ENCODE measurements around the gene MAGI1.
"Not testable (repeated sequence)": the region's sequence is repeated elsewhere in the genome, so short reads cannot be mapped to it uniquely, and the experiment has no call there.

The MAGI1 gene

DNA sequence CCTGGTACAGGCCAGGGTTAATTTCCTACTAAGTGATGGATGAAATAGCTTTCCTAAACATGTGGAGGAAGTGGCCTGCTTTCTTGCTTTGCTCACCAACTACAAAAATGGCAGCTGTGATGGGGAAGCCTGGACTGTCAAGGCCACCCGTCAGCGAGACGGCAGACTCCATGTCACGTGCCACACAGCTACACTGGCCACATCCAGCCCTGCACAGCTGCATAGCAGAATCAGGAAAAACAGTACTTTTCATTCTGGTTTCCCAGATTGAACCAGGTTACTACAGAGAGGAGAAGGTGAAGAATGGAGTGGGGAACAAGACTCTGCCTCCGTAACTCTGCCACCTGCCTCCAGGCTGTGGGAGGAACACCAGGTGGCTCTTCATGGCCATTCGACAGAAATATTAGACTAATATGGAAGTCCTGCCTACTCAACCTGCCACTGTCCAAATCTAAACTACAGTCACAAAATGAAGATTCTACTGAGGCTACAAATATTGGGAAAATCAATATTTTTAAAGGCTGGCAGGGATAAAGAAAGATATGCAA lies 174.3 kb downstream of the MAGI1 start:
- TF ChIP-seq POLR2AphosphoS5 (IDR thresholded peaks at IDR 0.05; ENCODE audit: low read depth, low read length), result no peak
- no peak for TF ChIP-seq POLR2A (IDR thresholded peaks at IDR 0.05; ENCODE audit: low read depth, low read length)
- TF ChIP-seq TAF1 (IDR thresholded peaks at IDR 0.05; ENCODE audit: borderline replicate concordance, low read depth, low read length), result no peak
- FAIRE-seq (no peak), DNase-seq (ENCODE audit: insufficient read length) (no peak)

DNA sequence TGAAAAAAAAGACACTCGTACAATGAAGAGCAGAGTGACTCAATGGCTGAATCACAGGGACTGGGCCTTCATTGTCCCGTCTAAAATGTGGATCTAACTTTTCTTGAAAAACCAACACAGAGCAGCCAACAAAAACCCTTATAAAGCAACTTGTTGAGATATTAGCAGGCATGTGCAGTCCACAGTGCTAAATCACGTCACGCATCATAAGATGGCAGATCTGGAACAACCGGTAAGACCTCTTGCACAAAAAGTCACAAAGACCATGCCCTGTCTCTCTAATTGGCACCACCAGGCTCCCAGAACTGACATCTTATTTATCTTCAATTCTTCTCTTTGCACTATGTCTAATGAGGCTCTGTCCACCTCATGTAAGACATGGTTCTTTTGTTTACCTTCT lies 177.0 kb downstream of the MAGI1 start:
- no peak for DNase-seq (ENCODE audit: insufficient read length)
- no peak for TF ChIP-seq POLR2A (IDR thresholded peaks at IDR 0.05; ENCODE audit: low read depth, low read length)
- TF ChIP-seq POLR2AphosphoS5 (IDR thresholded peaks at IDR 0.05; ENCODE audit: low read depth, low read length), result no peak
- TF ChIP-seq TAF1 (IDR thresholded peaks at IDR 0.05; ENCODE audit: borderline replicate concordance, low read depth, low read length), result no peak
- no peak for FAIRE-seq

DNA sequence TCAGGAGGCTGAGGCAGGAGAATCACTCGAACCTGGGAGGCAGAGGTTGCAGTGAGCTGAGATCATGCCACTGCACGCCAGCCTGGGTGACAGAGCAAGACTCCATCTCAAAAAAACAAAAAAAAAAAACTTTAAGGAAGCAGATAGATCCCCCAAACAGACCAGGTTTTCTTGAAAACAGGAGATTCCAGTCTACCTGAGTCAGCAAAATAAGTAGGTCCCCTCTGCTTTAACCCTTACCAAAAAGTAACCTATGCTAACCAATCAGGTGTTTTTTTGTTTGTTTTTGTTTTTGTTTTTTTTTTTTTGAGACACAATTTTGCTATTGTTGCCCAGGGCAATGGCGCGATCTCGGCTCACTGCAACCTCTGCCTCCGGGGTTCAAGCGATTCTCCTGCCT lies 179.1 kb downstream of the MAGI1 start:
- FAIRE-seq; DNase-seq (ENCODE audit: insufficient read length): not testable (repeated sequence)

- TF ChIP-seq POLR2AphosphoS5 (IDR thresholded peaks at IDR 0.05; ENCODE audit: low read depth, low read length), result no peak
- TF ChIP-seq POLR2A (IDR thresholded peaks at IDR 0.05; ENCODE audit: low read depth, low read length), result no peak
- no peak for TF ChIP-seq TAF1 (IDR thresholded peaks at IDR 0.05; ENCODE audit: borderline replicate concordance, low read depth, low read length)
- DNase-seq (ENCODE audit: insufficient read length) (no peak), FAIRE-seq (no peak)
Measured at GRCh38 chr3:65858749-65859148, 180.0 kb downstream of the MAGI1 start.

GRCh38 chr3:65857327-65857726 lies 181.4 kb downstream of the MAGI1 start:
- FAIRE-seq (no peak), DNase-seq (ENCODE audit: insufficient read length) (no peak)
- TF ChIP-seq POLR2A (IDR thresholded peaks at IDR 0.05; ENCODE audit: low read depth, low read length) (no peak), POLR2AphosphoS5 (IDR thresholded peaks at IDR 0.05; ENCODE audit: low read depth, low read length) (no peak), TAF1 (IDR thresholded peaks at IDR 0.05; ENCODE audit: borderline replicate concordance, low read depth, low read length) (no peak)

DNA sequence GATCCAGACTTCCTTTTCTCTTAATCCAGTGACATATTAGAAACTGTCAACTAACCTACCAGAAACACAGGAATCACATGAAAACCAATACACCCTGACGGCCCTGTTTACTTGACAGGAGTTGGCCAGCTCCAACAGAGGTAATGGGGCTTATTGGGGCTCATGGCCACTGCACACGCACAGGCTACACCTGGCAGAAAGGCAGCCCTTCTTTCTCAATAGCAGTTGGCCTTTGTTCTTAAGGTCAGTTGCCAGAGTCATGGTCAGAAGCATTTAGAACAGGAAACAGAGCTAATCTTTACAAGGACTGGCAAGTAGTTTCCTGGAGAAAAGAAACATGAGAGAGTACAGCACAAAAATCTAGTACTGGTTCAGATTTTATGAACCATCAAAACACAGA lies 181.8 kb downstream of the MAGI1 start:
- DNase-seq (ENCODE audit: insufficient read length) (no peak), FAIRE-seq (no peak)
- TF ChIP-seq POLR2AphosphoS5 (IDR thresholded peaks at IDR 0.05; ENCODE audit: low read depth, low read length), result no peak
- no peak for TF ChIP-seq TAF1 (IDR thresholded peaks at IDR 0.05; ENCODE audit: borderline replicate concordance, low read depth, low read length)
- no peak for TF ChIP-seq POLR2A (IDR thresholded peaks at IDR 0.05; ENCODE audit: low read depth, low read length)

GRCh38 chr3:65855370-65856100 lies 183.2 kb downstream of the MAGI1 start:
- no peak for DNase-seq (ENCODE audit: insufficient read length)
- no peak for TF ChIP-seq POLR2A (IDR thresholded peaks at IDR 0.05; ENCODE audit: low read depth, low read length)
- TF ChIP-seq TAF1 (IDR thresholded peaks at IDR 0.05; ENCODE audit: borderline replicate concordance, low read depth, low read length), result no peak
- TF ChIP-seq POLR2AphosphoS5 (IDR thresholded peaks at IDR 0.05; ENCODE audit: low read depth, low read length), result no peak
- no peak for FAIRE-seq

DNA sequence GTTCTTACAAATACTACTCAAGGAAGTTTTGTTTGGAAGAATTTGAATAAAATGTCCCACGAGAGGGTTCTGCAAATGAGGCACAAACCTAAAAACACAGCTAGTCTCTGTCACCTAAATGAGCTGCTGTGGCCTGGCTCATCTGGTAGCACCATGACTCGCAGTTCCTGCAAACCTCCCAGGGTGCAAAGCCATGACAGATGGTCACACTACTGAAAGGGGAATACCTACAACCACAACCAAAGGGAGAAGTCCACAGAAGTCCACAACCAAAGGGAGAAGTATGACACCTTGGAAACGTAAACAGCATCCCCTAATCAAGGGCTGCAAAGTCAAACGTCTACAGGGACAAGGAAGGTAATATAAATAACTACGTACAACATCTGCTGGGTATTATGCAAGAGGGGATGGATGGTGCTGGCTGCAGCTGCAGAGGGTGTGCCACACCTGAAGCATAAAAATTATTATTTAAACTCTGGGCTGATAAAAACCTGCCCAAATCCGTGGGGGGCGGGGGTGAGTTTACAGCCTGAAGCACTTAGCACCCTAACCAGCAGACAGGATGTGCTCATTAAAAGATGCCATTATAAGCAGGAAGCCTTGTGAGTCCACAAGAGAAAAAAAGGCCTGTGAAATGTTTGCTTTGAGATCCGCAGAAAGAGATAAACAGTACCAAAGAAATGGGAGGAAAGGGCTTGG lies 184.0 kb downstream of the MAGI1 start:
- no peak for DNase-seq (ENCODE audit: insufficient read length)
- FAIRE-seq, result peak; percentile 94
- TF ChIP-seq TAF1 (IDR thresholded peaks at IDR 0.05; ENCODE audit: borderline replicate concordance, low read depth, low read length) (no peak), POLR2AphosphoS5 (IDR thresholded peaks at IDR 0.05; ENCODE audit: low read depth, low read length) (no peak), POLR2A (IDR thresholded peaks at IDR 0.05; ENCODE audit: low read depth, low read length) (no peak)

- FAIRE-seq (peak; percentile 27), DNase-seq (ENCODE audit: insufficient read length) (no peak)
- TF ChIP-seq TAF1 (IDR thresholded peaks at IDR 0.05; ENCODE audit: borderline replicate concordance, low read depth, low read length) (no peak), POLR2A (IDR thresholded peaks at IDR 0.05; ENCODE audit: low read depth, low read length) (no peak), POLR2AphosphoS5 (IDR thresholded peaks at IDR 0.05; ENCODE audit: low read depth, low read length) (no peak)
Measured at GRCh38 chr3:65851827-65852226, 186.9 kb downstream of the MAGI1 start.

DNA sequence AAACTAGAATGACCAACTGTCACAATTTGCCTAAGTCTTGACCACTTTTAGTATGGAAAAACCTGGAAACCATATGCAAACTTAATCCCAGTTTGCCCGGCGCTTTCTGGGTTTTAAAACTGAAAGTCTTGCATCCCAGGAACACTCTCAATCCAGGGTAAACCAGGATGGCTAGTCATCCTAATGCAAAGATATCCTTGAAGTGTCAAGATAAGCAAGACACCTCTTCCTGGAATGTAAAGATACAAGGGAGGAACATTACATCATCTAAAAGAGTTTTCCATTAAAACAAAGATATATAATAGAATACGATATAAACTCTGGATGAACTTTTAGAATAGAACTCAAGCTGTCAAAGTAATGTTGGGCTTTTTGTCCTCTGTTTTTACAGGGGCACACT lies 188.5 kb downstream of the MAGI1 start:
- TF ChIP-seq TAF1 (IDR thresholded peaks at IDR 0.05; ENCODE audit: borderline replicate concordance, low read depth, low read length) (no peak), POLR2AphosphoS5 (IDR thresholded peaks at IDR 0.05; ENCODE audit: low read depth, low read length) (no peak), POLR2A (IDR thresholded peaks at IDR 0.05; ENCODE audit: low read depth, low read length) (no peak)
- no peak for DNase-seq (ENCODE audit: insufficient read length)
- FAIRE-seq, result no peak

- FAIRE-seq, result no peak
- TF ChIP-seq TAF1 (IDR thresholded peaks at IDR 0.05; ENCODE audit: borderline replicate concordance, low read depth, low read length) (no peak), POLR2A (IDR thresholded peaks at IDR 0.05; ENCODE audit: low read depth, low read length) (no peak), POLR2AphosphoS5 (IDR thresholded peaks at IDR 0.05; ENCODE audit: low read depth, low read length) (no peak)
- DNase-seq (ENCODE audit: insufficient read length), result no peak
Measured at GRCh38 chr3:65848024-65848423, 190.7 kb downstream of the MAGI1 start.

GRCh38 chr3:65846936-65847335 lies 191.8 kb downstream of the MAGI1 start:
- FAIRE-seq, result no peak
- no peak for DNase-seq (ENCODE audit: insufficient read length)
- TF ChIP-seq TAF1 (IDR thresholded peaks at IDR 0.05; ENCODE audit: borderline replicate concordance, low read depth, low read length), result no peak
- TF ChIP-seq POLR2AphosphoS5 (IDR thresholded peaks at IDR 0.05; ENCODE audit: low read depth, low read length), result no peak
- no peak for TF ChIP-seq POLR2A (IDR thresholded peaks at IDR 0.05; ENCODE audit: low read depth, low read length)

Measured in GM12892 (cell line).